NCI-H526 treated with DMSO at 0.1 percent for 48 hours (cell line): ENCODE data around the gene CSPG4.
"Not testable (repeated sequence)": the region's sequence is repeated elsewhere in the genome, so short reads cannot be mapped to it uniquely, and the experiment has no call there.

Experiments used
- DNase-seq: peaks from one replicate; lab custom pipeline; 2025; lab: John Stamatoyannopoulos, UW

The CSPG4 gene

GRCh38 chr15:75704618-75705017 lies 8.0 kb downstream of the CSPG4 start:
- DNase-seq = no peak

- DNase-seq = no peak
These were observed 8.4 kb downstream of the CSPG4 start for GRCh38 chr15:75704263-75704615.

- DNase-seq = not testable (repeated sequence)
These were observed 9.0 kb downstream of the CSPG4 start for GRCh38 chr15:75703440-75704262.

GRCh38 chr15:75702436-75702835 lies 10.2 kb downstream of the CSPG4 start:
- DNase-seq = no peak

- DNase-seq = not testable (repeated sequence)
These were observed 11.3 kb downstream of the CSPG4 start for GRCh38 chr15:75701071-75702003.

- DNase-seq = not testable (repeated sequence)
These were observed 12.4 kb downstream of the CSPG4 start for GRCh38 chr15:75699961-75700874.

- not testable (repeated sequence) for DNase-seq
These were observed 13.1 kb downstream of the CSPG4 start for GRCh38 chr15:75699517-75699916.

GRCh38 chr15:75697974-75698747 lies 14.5 kb downstream of the CSPG4 start:
- DNase-seq = not testable (repeated sequence)

GRCh38 chr15:75697523-75697922 lies 15.1 kb downstream of the CSPG4 start:
- no peak for DNase-seq

- no peak for DNase-seq
These were observed 15.8 kb downstream of the CSPG4 start for GRCh38 chr15:75696854-75697259.

GRCh38 chr15:75696311-75696720 lies 16.3 kb downstream of the CSPG4 start:
- DNase-seq = no peak

- DNase-seq = no peak
These were observed 16.9 kb downstream of the CSPG4 start for GRCh38 chr15:75695634-75696310.

GRCh38 chr15:75695220-75695619 lies 17.4 kb downstream of the CSPG4 start:
- DNase-seq = no peak

GRCh38 chr15:75694241-75695182 lies 18.1 kb downstream of the CSPG4 start:
- DNase-seq = peak; percentile 44

- DNase-seq = no peak
These were observed 19.0 kb downstream of the CSPG4 start for GRCh38 chr15:75693501-75694240.

- not testable (repeated sequence) for DNase-seq
These were observed 19.6 kb downstream of the CSPG4 start for GRCh38 chr15:75693028-75693427.

GRCh38 chr15:75692311-75692710 lies 20.3 kb downstream of the CSPG4 start:
- DNase-seq = not testable (repeated sequence)

- not testable (repeated sequence) for DNase-seq
These were observed 23.2 kb downstream of the CSPG4 start for GRCh38 chr15:75689429-75689828.
